Renal cortex interstitium (tissue), 11 donors: ENCODE results near the gene TMEM273. TPM values are rescaled to one million over a fixed set of nuclear protein-coding genes. Genes with fewer than 3 reads are reported as not detected.

Source experiments
- DNase-seq, 11 donors: peaks; one replicate each; pipeline ENCODE4 v3.0.0-alpha.2; 2013; ENCODE audit warnings: low read depth in 9 of 11, low spot score in 4 of 11; ENCODE audit errors: extremely low read depth in 1 of 11
- polyA plus RNA-seq, 3 donors: library from polyadenylated mRNA; unstranded; fragments of 120-200 nt; gene quantifications; one replicate each; pipeline ENCODE4 v1.2.1, GENCODE V29; 2013; ENCODE audit not compliant: insufficient read length in 3 of 3

Gene TMEM273
- polyA plus RNA-seq, 3 donors: 2.1 to 3.1 (median 2.7) TPM

- no peak for DNase-seq
Measured at GRCh38 chr10:49179699-49180443, 8.3 kb downstream of the TMEM273 start.

DNA sequence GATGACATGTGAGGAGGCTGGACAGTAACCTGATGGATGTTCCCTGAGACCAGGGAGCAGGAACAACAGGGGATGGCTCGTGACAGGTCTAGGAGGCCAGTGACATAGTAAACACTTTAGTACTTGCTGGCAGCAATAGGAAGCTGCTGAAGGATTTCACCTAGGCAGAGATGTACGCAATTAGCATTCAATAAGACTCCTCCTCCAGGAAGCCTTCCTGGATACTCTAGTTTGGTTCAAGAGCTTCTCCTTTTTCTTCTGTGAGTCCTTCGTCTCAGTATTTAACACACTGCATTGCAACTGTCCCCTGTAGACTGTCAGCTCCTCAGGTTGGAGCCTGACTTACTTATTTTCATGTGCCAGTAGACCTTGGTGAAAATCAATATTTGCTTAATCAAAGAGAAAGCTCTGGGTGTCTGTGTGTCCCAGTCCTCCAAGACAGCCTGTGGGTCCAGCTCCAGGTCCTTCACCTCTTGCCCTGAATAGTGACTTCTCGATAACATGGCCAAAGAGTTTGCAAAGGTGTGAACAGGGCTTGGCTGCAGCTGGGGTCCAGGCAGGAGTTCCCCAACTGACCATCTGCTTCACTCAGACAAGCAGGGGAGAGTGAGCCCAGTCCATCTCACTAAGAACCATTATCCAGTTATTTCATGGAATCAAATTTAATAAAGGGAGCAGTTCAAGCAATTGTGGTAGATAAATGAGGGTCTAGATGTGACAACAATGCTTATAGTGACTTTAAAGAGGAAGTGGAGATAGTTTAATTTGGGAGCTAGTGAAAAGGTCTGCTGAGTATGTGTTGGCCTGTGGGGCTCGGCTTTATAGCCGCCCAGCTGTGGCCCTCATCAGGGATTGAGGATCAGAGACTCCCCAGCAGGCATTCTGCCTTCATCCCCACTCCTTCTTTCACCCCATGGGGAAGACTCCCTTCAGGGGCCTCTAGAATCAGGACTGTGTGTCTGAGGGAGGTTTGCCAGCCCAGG, 9.4 kb downstream of the TMEM273 start:
- no peak for DNase-seq

- no peak for DNase-seq
Measured at GRCh38 chr10:49177391-49178355, 10.5 kb downstream of the TMEM273 start.

- no peak for DNase-seq
Measured at GRCh38 chr10:49176310-49177268, 11.6 kb downstream of the TMEM273 start.

- DNase-seq: no peak
Measured at GRCh38 chr10:49175587-49176309, 12.4 kb downstream of the TMEM273 start.

GRCh38 chr10:49174926-49175500, 13.2 kb downstream of the TMEM273 start:
- DNase-seq: peak in 1 of 11 donors; percentile 17

DNA sequence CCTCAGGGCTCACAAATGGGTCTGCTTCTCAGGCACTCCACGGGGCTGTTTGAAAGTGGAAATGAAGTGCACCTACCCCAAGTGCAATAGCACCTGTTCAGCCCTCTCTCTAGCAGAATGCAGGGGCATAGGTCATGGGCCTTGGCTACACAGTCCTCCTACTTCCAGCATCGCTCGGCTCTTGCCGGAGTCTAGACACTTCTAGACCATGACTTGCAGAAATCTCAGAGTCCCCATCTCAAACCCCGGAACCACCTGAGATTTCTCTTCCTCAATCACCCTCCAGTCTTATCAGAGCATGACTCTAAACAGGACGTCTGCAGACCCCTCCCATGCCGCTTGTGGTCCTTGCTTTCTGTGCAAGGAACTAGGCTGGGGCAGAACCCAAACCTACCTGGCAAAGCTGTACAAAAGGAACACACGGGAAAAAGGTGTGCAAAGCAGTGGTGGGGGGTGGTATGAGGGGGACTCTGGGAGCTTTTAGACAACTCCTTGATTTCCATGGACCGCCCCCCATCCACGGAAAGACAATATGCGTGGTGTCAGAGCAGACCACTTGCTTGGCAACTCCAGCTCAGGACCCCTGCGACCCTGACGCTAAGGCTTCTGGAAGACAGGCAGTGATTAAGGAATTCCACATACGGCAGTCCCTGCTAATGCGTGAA, 13.8 kb downstream of the TMEM273 start:
- no peak for DNase-seq

GRCh38 chr10:49173853-49174252, 14.3 kb downstream of the TMEM273 start:
- no peak for DNase-seq

GRCh38 chr10:49173201-49173772, 14.9 kb downstream of the TMEM273 start:
- no peak for DNase-seq

GRCh38 chr10:49172777-49173132, 15.4 kb downstream of the TMEM273 start:
- DNase-seq: no peak

DNA sequence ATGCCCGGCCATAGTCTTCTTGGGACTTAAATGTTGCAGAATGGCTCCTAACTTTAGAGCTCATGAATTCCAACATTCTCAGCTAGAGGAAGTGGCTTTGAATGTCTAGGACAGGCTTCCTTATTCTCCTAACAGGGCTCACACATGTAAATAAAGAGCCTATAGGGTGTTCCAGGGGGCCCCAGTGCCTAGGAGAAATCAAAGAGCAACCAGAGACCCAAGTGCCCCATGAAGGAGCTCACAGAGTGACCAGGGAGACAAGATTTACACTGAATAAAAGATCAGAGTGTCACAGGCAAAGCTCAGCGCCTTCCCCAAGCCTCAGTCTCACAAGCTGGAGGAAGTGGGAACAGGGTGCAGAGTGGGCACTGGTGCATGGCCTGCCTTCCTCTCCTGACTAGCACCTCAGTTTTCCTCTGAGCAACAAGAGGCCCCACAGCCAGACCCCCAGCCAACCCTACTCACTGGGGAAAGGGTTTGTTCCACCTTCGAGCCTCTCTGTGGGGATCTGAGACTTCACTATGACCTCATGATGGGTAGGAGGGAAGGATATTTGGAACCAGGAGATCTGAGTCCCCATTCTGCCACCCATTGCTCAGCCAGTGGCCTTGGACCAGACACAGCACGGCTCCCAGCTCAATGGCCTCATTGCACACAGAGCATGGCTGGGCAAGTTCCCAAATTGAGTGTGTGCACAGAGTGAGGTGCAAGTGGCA, 16.0 kb downstream of the TMEM273 start:
- DNase-seq: no peak

DNA sequence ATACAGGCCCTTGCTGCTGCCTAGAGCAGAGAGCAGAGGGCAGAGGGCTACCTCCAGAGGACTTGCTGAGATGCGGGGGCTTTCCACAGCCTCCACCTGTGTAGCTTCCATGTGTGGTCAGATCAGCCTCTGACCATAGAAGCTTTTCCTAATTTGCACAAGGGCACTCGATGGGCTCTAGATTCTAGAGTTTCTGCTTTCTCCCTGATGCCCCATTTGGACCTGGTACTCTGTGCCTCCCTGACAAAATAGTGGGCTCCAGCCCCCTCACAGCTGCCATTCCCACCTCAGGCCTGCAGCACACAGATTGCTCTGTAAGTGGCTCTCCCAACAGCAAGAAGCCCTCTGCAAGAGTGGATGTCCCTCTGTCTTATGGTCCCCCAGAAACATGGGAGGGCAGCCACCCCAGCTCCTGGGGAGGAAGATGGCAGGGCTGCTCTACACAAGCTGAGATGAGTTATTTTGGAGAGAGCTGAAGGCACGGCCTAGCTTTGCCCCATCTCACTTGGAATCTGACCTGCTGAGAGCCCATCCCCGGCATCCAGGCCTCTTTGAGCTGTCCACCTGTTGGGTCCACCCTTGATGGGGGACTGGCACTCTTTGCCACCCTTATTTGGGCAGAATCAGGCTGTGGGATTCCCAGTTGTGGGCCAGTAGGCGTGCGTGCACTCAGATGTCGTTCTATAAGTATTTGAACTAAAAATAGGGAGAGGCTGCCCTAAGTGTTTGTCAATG, 16.7 kb downstream of the TMEM273 start:
- DNase-seq: no peak

DNA sequence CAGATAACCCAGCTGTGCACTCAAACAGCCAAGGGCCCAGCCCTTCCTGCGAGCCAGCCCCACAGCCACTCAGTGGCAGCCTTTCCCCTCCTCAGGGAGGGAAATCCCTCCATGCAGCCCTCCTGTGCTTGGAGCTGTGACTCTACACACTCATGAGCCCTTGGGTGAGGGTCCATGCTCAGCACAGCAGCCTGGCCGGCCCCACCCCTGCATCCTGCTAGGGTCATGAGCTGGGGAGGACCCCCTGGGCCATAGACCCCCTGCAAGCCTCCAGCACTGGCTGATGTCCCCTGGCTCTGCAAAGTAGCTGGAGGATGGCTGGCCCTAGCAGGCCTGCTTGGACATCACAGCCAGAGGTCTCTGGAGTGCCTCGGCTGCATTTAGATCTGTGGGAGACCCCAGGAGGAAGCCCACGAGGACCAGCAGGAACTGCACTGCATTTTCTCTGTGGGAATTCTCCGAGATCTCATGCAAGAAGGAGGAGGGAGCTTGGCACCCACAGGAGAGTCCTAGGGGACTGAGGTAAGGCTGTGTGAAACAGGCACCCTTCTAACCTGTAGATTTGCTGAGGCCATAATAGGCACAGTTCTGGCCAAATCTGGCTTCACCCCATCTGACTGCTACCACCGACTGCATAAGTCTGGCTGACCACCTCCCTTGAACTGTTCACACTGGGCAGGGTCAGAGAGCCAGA, 17.4 kb downstream of the TMEM273 start:
- no peak for DNase-seq

GRCh38 chr10:49169776-49170175, 18.4 kb downstream of the TMEM273 start:
- no peak for DNase-seq
